ENCODE data around the gene LRP1-AS.

- TF ChIP-seq CTCF (IDR thresholded peaks at IDR 0.05) (no peak), POLR2A (IDR thresholded peaks at IDR 0.05) (no peak)
These were observed 51.3 kb downstream of the LRP1-AS start for GRCh38 chr12:57096099-57096572.
